Coronary artery (tissue), 2 donors: ENCODE measurements around the gene TMX3.

ENCODE experiments used
- DNase-seq: peaks from one replicate; pipeline ENCODE4 v3.0.0-alpha.2; 2017; ENCODE audit warnings: low spot score
- H3K27ac ChIP-seq, 2 donors: fragments of 200-600 bp; sonication (generic); one replicate each; pipeline ENCODE4 v1.5.1; 2016 to 2019
- H3K4me3 ChIP-seq: fragments of 200-600 bp; sonication (generic); 2 replicates; pipeline ENCODE4 v1.5.1; 2016; ENCODE audit warnings: mild to moderate bottlenecking, moderate library complexity
- TF ChIP-seq, protein P1 (sequence below): fragments of 200-600 bp; sonication (generic); IDR thresholded peaks from one replicate; pipeline ENCODE4 v1.5.1; 2019; ENCODE audit warnings: antibody characterized with exemption

TMX3 gene

DNA sequence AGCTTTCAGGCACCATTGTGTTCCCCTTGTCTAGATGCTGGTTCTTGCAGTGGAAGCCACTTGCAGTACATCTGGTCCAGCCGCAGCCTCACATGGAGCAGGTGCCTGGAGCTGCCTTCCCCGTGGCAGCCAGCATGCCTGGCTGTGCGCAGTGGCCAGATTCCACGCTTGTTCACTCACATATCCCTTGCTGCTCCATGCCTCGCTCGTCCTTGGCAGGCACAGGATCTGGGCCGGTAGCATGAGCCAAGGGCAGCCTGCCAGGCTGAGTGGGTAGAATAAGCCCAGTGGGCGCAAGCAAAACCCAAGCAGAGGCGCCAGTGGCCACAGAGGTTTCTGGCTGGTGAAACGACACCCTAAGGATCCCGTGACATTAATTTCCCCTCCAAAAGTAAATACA is 20.6 kb downstream of the TMX3 start:
- TF ChIP-seq, protein P1, sequence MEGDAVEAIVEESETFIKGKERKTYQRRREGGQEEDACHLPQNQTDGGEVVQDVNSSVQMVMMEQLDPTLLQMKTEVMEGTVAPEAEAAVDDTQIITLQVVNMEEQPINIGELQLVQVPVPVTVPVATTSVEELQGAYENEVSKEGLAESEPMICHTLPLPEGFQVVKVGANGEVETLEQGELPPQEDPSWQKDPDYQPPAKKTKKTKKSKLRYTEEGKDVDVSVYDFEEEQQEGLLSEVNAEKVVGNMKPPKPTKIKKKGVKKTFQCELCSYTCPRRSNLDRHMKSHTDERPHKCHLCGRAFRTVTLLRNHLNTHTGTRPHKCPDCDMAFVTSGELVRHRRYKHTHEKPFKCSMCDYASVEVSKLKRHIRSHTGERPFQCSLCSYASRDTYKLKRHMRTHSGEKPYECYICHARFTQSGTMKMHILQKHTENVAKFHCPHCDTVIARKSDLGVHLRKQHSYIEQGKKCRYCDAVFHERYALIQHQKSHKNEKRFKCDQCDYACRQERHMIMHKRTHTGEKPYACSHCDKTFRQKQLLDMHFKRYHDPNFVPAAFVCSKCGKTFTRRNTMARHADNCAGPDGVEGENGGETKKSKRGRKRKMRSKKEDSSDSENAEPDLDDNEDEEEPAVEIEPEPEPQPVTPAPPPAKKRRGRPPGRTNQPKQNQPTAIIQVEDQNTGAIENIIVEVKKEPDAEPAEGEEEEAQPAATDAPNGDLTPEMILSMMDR = no peak
- no peak for DNase-seq
- no peak overlapping the region for H3K27ac ChIP-seq
- H3K4me3 ChIP-seq = no peak overlapping the region

DNA sequence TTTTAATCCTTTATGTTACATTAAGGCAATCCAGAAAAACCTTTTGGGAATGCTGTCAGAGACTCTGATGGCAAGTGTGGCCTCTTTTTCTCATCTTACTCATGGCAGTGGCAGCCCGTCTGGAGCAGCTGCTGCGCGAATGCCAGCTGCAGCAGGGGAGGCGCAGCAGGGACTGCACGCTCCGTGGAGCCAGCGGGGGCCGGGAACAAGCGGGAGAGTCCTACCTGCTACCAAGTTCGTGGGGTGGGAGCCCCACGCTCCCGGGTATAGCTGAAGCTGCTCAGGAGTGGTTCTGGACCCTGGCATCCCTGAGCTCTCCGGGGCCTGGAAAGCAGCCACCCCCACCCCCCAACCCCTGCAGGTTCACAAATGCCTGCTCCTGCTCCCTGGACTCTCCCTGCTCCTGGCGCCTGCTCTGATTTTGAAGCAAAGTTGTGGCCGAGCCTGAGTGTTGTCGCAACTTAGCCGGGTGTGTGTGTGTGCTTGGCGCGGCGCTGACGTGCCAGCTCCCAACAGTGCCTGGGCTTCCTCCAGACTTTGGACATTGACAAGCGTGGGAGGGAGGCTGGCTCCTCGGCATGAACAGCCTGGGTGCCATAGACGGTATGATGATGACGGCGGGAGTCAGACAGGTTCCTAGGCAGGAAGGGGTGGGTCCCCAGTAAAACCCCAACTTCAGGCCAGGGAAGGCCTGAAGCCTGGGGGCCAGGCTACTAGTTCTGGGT is 21.7 kb downstream of the TMX3 start:
- DNase-seq = no peak
- TF ChIP-seq, protein P1 = no peak
- no peak overlapping the region for H3K4me3 ChIP-seq
- no peak overlapping the region for H3K27ac ChIP-seq

DNA sequence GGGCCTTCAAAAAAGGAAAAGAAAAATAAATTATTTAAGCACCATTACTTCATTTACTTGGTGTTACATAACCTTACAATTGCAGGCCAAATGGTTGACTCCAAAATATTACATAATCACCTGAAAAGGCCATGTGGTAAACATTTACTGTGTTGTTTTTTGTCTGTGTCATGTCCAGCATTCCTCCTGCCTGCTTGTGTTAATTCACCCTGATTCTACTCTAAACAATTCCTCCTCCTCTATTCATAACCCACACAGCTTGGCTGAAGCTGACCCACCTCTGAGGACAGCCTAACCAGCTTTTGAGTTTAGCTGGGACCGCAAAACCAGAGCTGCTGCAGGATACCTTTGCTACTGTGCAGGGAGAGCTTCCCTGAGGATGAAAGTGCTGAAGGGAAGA is 35.4 kb downstream of the TMX3 start:
- TF ChIP-seq, protein P1 = no peak
- DNase-seq = no peak

DNA sequence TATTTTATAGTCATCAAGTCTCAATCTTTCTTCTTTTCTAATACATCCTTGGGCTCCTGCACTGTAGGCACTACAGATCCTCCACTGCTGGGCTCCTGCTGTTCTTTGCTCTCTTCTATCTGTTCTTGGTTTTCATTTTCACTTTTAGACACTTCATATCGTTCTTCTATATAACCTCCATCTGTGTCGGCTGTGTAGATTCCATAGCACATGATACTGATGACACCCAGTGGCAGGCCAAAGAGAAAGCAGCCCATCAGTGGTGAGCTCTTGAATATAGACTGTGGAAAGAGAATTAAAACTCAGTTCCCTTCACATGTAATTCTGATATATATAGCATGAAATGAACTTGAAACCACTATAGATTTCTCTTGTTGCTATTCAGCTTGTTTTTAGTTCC is 38.0 kb downstream of the TMX3 start:
- H3K27ac ChIP-seq = no peak overlapping the region
- DNase-seq = no peak
- TF ChIP-seq, protein P1 = no peak
- no peak overlapping the region for H3K4me3 ChIP-seq

More for the DNA sequence above, 35.4 kb downstream of the TMX3 start:
- H3K4me3 ChIP-seq = no peak overlapping the region
- H3K27ac ChIP-seq = no peak overlapping the region

DNA sequence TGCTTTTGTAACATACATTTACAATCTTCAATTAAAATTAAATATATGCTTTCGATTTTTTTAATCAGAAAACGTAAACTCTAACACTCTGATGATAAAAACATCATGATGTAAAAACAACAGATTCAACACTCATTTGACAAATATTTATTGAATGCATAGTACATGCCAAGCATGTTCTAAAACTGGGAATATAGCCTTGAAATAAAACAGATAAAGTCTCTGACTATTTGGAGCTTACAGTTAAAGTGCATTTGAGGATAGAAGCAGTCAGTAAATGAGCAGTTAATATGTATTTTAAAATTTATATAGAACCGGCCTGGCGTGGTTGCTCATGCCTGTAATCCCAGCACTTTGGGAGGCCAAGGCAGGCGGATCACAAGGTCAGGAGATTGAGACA is 47.8 kb downstream of the TMX3 start:
- no peak for DNase-seq
- TF ChIP-seq, protein P1 = no peak
- H3K4me3 ChIP-seq = no peak overlapping the region
- H3K27ac ChIP-seq = no peak overlapping the region

DNA sequence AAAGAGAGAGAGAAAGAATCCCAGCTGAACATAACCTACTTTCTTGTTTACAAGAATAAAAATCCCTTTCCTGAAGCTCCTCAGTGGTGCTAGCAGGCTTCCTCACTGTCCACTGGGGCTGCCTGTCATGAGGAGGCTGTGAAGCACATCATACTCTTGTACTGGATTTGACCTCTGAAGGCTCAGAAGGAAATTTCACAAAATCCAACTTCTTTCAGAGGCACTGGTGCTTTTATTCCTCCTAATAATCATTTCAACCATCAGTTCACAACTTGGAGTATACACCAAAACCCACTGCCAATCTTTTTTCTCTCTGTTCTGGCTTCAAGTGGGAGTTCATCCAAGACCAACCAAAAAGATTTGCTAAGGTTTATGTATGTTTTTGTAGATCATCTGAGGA is 48.5 kb downstream of the TMX3 start:
- no peak overlapping the region for H3K4me3 ChIP-seq
- no peak overlapping the region for H3K27ac ChIP-seq
- TF ChIP-seq, protein P1 = no peak
- no peak for DNase-seq

DNA sequence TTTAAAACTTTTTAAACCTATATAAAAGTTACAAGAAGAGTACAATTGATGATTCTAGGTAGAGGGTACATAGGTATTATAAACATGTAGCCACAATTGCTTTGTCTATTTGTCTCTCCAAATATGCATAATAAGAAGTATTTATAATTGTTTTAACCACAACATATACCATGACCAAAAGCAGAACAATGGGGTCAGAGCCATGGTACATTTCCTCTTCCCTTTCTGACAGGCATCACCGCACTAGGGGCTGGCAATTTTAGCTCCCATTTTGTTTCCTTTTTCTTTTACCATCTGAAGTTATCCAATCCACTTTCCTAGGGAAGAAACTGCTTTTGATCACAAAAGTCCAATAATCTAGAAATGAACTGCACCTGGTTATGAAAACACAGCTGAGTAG is 49.3 kb downstream of the TMX3 start:
- no peak overlapping the region for H3K4me3 ChIP-seq

More for the DNA sequence above, 49.3 kb downstream of the TMX3 start:
- DNase-seq = no peak
- TF ChIP-seq, protein P1 = no peak
- no peak overlapping the region for H3K27ac ChIP-seq
